EL (cell line): ENCODE data around the gene BTG3.
A peak's percentile ranks its signal among the peaks of the same experiment; 100 is the strongest.

ENCODE experiments used
- DNase-seq: peaks from one replicate; pipeline ENCODE4 v3.0.0-alpha.2; 2016

The BTG3 gene, protein sequence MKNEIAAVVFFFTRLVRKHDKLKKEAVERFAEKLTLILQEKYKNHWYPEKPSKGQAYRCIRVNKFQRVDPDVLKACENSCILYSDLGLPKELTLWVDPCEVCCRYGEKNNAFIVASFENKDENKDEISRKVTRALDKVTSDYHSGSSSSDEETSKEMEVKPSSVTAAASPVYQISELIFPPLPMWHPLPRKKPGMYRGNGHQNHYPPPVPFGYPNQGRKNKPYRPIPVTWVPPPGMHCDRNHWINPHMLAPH

GRCh38 chr21:17612565-17613241 is at the start of gene BTG3:
BTG3 (minus strand) TSS chr21:17612901; CDS start chr21:17609144, 3,757 bp downstream.
- peak; percentile 81 for DNase-seq

DNA sequence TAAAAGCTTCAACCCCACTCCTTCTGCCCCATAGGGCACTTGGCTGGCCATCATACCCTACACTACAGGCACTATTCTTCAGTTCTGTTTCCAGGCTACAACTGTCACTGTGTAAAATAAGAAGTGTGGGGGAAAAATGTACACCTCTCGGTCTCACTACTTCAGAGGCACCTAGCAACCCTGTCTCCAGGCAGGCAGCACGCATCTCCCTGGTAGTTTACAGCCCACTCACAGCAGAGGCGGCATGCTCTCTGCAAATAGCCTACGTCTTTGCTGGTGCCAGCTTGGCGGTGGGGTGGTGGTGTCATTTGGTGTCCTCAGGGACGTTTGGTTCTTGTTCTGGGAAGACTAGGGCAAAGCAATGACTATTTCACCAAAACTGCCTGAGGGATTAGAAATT is 48.2 kb upstream of the BTG3 start:
- DNase-seq, result no peak

DNA sequence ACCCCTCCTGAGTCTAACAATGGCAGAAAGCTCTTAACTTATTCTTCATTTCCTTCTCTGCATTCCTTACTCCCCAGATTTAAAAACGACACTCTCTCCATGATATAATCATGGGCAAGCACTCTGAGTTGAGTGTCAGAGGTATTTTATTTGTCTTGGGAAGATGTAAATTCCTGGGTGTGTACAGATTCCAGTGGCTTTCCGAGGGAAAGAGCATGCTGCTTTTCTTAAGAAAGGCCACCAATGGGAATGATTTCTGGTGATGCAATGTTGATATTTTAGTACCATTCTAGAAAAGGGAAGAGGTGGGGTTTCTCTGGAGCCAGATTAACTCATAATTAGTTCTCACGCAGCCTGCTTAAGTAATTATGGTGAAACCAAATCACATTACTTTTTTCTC is 47.8 kb upstream of the BTG3 start:
- DNase-seq, result peak; percentile 1

DNA sequence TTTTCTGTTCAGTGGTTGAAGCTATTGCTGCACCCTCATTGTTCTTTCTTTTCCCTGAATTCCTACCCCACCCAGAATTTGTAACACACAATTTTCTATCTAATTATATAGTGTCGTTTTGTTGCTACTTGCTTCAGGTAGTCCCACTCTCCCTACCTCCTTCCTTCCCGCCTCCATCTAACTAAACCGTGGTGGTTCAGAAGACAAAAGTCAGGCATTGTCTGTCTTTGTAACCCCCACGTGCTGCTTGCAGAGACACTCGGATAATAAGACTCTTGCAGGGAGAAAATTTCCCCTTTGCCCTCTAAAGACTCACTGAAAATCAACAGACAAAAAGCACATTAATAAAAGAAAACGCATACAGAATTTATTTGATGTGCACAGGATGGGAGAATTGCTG is 46.2 kb upstream of the BTG3 start:
- no peak for DNase-seq

GRCh38 chr21:17651526-17651925 is 38.8 kb upstream of the BTG3 start:
- no peak for DNase-seq

DNA sequence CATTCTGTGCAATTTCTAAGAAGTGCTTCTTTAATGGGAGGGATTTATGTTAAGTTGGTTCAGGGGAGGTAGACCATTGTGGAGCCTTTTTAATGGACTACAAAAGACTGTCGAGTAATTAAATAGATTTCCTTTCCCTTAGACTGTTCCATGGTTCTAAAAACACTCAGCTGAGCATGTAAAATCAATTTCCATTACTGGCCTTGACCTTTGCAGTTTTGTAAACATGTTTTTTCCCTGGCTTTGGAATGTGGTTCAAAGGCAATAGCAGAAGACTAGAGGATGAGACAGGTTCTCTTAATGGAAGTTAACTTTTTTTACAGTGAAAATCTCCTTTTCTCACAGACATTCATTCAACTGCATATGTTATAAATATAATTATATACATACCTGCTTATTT is 37.6 kb upstream of the BTG3 start:
- DNase-seq, result no peak

- DNase-seq, result no peak
Observed at GRCh38 chr21:17646790-17647189, 34.1 kb upstream of the BTG3 start.

DNA sequence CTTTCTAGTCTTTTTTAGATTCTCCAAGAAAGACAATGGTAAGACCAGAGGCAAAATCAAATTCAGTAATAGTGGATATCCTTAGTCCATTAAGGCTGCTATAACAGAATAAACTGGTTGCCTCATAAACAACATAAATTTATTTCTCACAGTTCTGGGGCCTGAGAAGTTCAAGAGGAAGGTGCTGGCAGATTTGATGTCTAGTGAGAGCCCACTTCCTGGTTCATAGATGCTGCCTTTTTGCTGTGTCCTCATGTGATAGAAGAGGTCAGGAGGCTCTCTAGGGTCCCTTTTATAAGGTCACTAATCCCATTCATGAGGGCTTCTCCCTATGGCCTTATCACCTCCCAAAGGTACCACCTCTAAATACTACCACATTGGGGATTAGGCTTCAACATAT is 31.5 kb upstream of the BTG3 start:
- no peak for DNase-seq

DNA sequence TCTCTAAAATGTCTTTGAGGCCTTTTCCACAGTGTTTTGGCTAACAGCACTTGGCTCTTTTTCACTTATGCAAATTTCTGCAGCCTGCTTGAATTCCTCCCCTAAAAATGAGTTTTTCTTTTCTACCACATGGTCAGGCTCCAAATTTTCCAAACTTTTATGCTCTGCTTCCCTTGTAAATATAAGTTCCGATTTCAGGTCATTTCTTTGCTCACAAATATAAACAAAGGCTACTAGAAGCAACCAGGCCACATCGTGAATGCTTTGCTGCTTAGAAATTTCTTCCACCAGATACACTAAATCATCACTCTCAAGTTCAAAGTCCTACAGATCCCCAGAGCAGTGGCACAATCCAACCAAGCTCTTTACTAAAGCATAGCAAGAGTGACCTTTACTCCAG is 28.1 kb upstream of the BTG3 start:
- DNase-seq, result no peak

DNA sequence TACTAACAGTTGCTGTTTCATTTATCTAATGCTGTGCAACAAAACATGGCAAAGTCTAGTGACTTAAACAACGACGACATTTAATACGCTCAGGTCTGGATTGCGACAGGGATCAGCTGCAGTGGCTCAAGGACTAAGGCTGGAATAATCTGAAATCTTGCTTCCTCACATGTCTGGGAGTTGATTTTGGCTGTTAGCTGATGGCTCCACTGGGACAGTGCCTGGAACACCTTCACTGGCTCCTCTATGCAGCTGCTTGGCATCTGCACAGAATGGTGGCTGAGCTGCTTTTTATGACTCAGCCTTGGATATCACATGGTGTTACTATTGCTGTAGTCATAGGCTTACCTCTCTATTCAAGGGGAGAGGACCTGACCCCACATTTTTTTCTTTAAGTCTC is 24.0 kb upstream of the BTG3 start:
- no peak for DNase-seq

GRCh38 chr21:17631195-17631594 is 18.5 kb upstream of the BTG3 start:
- DNase-seq, result no peak

- DNase-seq, result no peak
Observed at GRCh38 chr21:17622018-17622417, 9.3 kb upstream of the BTG3 start.

DNA sequence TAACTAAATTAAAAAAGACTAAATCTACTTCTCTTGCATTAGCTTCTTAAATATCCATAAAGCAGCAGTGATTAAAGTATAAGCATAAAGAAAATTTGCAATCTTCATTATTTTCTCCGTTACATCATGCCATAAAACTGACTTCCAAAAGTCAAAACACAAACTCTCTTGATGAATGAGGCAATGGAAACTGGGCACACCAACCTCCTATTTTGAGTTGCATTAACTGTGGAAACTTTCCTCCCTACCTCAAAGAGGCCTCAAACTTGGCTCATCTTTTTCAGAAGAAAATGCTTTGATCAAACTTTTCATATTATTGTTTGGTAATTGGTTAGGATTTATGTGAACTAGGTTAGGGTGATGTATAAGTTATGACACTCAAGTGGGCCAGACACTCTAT is 4.1 kb upstream of the BTG3 start:
- no peak for DNase-seq

GRCh38 chr21:17613242-17613676 is 558 bp upstream of the BTG3 start:
- DNase-seq, result peak; percentile 16

GRCh38 chr21:17612023-17612564 is 607 bp downstream of the BTG3 start:
- DNase-seq, result peak; percentile 44

GRCh38 chr21:17611414-17612022 is 1.2 kb downstream of the BTG3 start:
- peak; percentile 90 for DNase-seq

GRCh38 chr21:17610911-17611310 is 1.8 kb downstream of the BTG3 start:
- peak; percentile 7 for DNase-seq

GRCh38 chr21:17609681-17610080 is 3.0 kb downstream of the BTG3 start:
- no peak for DNase-seq

DNA sequence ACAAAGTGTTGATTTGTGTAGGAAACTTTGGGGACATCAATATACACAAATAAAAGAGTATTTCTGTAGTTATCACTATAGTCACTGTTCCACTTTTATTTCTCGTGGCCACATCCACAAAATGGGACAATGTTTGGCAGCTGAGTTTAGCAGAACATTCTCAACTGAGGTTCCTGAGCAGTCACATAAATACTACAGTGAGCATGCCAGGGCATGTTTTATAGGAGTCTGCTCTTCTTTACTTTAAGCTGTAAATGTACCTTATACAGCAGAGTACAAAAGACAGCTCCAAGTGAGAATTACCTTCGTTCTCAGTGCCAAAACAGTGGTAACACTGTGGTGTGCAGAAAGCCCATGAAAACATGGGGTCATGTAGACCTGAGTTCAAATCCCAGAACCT is 5.0 kb downstream of the BTG3 start:
- DNase-seq, result no peak

DNA sequence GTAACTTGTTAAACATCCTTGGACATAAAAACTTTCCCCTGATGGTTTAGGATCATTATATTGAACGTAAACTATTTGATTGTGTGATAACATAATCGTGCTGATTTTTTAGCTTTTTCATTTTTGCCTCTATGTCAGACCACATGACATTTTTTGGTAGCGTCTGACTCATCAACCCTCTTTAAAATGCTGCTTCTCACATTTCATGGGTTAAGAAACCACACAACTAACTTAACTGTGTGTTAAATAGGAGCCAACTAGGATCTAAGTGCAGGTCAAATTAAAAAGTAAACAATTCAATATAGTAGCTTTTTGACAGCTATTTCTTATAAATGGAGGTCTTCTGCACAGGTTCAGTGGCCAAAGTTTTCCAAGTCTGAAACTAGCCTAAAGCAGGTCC is 9.8 kb downstream of the BTG3 start:
- peak; percentile 34 for DNase-seq

GRCh38 chr21:17598437-17598836 is 14.3 kb downstream of the BTG3 start:
- no peak for DNase-seq

- no peak for DNase-seq
Observed at GRCh38 chr21:17597680-17598079, 15.0 kb downstream of the BTG3 start.

DNA sequence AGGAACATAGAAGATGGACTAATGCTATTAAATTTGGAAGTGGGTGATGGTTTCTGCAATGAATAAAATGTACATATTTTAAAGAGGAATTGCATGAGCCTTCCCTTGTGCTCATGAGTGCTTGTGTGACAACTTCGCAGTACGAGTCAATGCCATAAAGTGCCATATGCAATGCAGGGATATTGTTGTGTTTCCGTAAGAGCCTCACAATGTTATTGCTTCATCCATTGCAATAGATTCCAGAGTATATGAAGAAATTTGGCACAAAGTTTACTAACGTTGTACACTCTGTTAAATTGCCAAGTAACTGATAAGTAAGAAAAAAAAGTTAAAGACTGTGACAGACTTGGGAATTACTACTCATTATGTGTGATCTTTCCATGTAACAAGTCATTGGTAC is 22.3 kb downstream of the BTG3 start:
- no peak for DNase-seq

DNA sequence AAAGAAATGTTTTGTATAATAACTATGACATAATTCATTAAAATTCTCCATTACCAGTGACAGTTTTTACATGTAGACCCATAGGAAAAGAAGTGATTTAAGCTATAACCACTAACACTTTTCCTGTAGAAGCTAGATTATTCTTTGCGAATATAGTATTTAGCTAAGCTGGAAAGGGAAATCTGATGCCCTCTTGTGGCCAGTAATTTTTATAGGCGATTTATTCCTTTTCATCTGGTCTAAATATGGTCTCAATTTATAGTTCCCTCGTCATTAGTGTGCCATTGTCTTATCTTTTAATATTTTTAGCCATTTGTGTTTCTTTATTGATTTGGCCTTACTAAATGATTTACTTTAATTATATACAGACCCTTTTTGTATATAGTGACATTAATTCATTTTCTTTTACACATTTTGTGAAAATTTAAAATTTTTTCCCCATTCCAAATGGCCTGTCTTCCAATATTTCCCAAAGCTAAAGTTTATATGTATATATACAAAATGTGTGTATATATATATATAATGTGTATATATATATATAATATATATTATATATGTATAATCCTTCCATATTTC is 26.7 kb downstream of the BTG3 start:
- peak; percentile 53 for DNase-seq
